DND-41 (cell line): ENCODE measurements around the gene FNDC11.

Experiments used
- EZH2 ChIP-seq: IDR thresholded peaks from 3 replicates; pipeline ENCODE4 v1.6.1; 2012; ENCODE audit warnings: borderline replicate concordance, low read depth, mild to moderate bottlenecking, moderate library complexity, low read length, inconsistent platforms; ENCODE audit not compliant: severe bottlenecking
- TF ChIP-seq, protein P1 (sequence below): IDR thresholded peaks from 2 replicates; pipeline ENCODE4 v1.5.1; 2012; ENCODE audit warnings: borderline replicate concordance, low read length, moderate library complexity, mild to moderate bottlenecking; ENCODE audit not compliant: poor library complexity, severe bottlenecking; ENCODE audit errors: extremely low read depth

DNA sequence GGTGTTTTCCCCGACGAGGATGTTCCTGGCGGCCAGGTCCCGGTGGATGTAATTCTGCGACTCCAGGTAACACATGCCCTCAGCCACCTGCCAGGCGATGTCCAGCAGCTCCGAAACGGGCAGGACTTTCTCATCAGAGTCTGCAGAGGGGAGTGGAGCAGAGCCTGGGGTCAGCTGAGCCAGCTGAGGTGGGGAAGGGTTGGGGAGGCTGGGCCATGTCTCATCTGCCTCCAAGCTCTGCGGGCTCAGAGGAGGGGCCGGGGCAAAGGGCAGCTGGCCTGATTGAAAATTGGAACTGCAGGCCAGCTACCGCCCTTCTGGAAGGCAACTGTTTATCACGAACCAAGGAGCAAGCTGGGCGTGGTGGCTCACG is 23.2 kb upstream of the FNDC11 start:
- TF ChIP-seq, protein P1, sequence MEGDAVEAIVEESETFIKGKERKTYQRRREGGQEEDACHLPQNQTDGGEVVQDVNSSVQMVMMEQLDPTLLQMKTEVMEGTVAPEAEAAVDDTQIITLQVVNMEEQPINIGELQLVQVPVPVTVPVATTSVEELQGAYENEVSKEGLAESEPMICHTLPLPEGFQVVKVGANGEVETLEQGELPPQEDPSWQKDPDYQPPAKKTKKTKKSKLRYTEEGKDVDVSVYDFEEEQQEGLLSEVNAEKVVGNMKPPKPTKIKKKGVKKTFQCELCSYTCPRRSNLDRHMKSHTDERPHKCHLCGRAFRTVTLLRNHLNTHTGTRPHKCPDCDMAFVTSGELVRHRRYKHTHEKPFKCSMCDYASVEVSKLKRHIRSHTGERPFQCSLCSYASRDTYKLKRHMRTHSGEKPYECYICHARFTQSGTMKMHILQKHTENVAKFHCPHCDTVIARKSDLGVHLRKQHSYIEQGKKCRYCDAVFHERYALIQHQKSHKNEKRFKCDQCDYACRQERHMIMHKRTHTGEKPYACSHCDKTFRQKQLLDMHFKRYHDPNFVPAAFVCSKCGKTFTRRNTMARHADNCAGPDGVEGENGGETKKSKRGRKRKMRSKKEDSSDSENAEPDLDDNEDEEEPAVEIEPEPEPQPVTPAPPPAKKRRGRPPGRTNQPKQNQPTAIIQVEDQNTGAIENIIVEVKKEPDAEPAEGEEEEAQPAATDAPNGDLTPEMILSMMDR: no peak
- no peak for TF ChIP-seq EZH2
